GM10266 (cell line): Measurements from ENCODE around the gene ZNF514.

Experiments used
- DNase-seq: peaks from one replicate; pipeline ENCODE4 v3.0.0; 2012; ENCODE audit errors: extremely low spot score
- TF ChIP-seq, protein P1 (sequence below): IDR thresholded peaks from 2 replicates; pipeline ENCODE4 v1.5.1; 2012; ENCODE audit warnings: mild to moderate bottlenecking, low read depth; ENCODE audit not compliant: control insufficient read depth, insufficient read depth; ENCODE audit errors: missing control alignments

Gene ZNF514

DNA sequence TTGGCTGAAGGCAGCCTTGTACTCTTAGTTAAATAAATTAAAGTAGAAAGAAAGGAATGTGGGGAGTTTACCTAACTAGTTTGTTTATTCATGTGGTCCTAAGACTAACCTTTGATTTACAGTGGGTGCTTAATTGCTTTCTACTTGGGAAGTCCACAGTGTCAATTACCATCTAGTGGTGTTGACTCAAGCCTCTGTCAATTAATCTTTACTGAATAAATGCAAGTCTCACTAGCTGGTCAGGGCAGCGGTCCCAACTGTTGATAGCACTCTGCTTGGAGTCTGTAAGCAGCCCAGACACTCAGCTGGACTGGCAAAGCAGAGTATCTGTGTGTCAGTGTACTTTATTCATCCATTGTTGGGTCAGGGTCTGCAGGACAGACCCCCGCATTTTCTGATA is 15.8 kb downstream of the ZNF514 start:
- TF ChIP-seq, protein P1, sequence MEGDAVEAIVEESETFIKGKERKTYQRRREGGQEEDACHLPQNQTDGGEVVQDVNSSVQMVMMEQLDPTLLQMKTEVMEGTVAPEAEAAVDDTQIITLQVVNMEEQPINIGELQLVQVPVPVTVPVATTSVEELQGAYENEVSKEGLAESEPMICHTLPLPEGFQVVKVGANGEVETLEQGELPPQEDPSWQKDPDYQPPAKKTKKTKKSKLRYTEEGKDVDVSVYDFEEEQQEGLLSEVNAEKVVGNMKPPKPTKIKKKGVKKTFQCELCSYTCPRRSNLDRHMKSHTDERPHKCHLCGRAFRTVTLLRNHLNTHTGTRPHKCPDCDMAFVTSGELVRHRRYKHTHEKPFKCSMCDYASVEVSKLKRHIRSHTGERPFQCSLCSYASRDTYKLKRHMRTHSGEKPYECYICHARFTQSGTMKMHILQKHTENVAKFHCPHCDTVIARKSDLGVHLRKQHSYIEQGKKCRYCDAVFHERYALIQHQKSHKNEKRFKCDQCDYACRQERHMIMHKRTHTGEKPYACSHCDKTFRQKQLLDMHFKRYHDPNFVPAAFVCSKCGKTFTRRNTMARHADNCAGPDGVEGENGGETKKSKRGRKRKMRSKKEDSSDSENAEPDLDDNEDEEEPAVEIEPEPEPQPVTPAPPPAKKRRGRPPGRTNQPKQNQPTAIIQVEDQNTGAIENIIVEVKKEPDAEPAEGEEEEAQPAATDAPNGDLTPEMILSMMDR, result no peak
- DNase-seq, result no peak

DNA sequence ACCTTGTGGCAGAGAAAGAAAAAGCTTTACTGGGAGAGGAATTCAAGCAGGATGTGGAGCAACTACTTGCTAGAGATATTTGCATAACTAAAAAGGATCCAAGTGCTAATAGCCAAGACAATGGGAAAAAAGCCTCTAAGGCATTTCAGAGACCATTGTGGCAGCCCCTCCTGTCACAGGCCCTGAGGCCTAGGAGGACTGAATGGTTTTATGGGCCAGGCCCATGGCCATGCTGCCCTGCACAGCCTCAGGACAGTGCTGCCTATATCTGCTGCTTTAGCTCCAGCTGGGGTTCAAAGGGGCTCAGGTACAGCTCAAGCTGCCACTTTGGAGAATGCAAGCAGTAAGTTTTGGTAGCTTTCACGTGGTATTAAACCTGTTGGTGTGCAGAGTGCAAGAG is 20.9 kb downstream of the ZNF514 start:
- no peak for DNase-seq
- TF ChIP-seq, protein P1, result no peak

DNA sequence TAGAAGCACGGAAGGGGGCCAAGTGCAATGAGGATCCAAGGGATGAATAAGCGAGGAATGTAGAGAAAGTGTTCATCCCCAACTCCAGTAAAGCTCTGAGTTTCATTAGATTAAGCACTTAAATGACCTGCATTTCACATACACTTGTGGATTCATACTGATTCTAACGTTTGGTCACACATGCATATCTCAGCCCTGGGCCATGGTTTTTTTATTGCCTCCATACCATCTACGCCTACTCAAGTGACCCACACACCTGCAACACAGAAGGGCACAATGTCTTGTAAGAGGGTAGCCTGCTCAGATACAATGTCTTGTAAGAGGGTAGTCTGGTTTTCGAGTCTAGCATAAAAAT is 37.5 kb downstream of the ZNF514 start:
- no peak for DNase-seq
- TF ChIP-seq, protein P1, result no peak

DNA sequence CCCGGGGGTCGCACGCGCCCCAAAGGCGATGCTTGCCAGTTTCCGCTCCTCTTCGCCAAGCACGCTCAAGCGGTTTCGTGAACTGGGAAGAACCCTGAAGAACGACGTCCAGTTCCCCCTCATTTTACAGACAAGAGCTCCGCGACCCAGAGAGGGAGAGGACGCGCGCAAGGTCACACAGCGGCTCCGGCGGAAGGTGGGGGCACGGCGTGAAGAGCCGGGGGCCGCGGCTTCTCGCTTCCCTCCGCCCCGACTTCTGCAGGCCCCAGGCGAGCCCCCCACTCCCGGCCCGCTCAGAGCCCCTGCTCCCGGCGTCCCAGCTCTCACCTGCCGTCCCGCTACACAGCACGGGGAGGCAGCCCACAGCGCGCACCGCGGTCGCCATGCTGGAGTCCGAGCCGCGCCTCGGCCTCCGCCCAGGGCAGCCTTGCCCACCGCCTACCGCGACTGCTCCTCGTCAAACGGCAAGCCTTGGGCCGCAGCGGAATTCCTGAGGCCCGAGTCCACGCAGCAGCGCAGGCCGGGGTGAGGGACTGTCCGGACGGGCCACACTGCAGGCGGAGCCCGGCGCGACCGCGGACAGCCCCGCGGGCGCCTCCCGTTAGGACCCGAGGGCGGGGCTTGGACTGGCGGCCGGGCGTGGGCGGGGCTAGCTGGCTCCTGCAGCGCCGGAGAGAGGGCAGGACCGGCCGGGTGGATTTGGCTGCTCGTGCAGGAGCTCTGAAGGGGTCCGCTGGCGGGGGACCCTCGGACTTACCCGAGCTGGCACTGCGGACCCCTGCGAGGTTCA is 38.0 kb downstream of the ZNF514 start, which contains the start of gene MRPS5:
MRPS5 (minus strand) TSS at position 402 of the 790 bp plus-strand sequence; CDS start at position 385, 17 bp downstream.
- DNase-seq, result peak; percentile 92
- TF ChIP-seq, protein P1, result peak; percentile 28

DNA sequence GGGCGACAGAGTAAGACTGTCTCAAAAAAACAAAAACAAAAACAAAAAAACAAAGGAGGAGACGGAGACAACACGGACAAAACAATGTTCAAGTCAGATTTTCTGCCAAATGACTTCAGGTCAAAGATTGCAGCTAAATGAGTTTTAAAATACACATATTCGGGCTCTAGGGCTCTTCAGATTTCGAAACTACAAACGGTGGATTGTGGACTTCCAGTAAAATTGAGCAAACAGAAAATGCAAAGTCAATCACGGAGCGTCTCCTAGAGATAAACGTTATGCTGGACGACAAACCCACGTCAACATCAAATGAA is 38.6 kb downstream of the ZNF514 start:
- peak; percentile 18 for DNase-seq
- TF ChIP-seq, protein P1, result no peak

DNA sequence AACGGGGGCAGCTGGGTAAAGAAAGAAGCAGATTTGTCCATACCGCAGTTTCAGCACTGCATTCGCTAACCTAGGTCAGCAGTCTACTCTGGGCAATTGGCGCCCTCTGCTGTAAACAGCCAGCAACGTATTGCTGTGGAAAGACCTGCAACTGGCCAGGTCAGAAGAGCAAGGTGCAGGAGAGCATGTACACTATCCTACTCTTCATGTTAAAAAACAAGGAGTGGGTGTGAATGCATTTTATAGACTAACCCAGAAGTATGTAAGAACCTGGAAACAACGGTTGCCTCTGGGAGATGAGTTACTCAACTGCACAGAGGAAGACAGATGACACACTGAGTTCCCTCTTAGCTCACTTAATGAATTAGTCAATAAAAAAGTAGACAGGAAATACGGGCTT is 44.2 kb downstream of the ZNF514 start:
- TF ChIP-seq, protein P1, result peak; percentile 83
- peak; percentile 51 for DNase-seq

DNA sequence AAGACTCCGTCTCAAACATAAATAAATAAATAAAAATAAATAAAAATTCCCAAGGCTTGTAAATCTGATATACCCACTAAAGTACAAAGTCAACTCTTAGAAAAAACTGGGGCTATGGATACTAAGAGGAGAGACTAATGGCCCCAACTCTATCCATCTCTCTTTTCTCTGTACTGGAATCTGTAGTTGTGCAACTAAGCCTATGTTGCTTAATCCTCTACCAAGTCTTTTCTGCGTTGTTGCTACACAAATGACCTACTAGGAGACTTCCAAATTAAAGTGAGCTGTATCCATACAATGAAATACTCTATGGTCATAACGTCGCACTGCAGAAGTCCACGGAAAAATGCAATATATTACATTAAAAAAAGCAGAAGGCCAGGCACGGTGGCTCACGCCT is 46.2 kb downstream of the ZNF514 start:
- TF ChIP-seq, protein P1, result no peak

More for the DNA sequence above, 46.2 kb downstream of the ZNF514 start:
- DNase-seq, result no peak
